Stomach smooth muscle (tissue), 2 donors: ENCODE data around the gene RALGPS1.

Source experiments
- H3K27ac ChIP-seq: one replicate; pipeline ENCODE4 v1.7.0; 2013; ENCODE audit warnings: mild to moderate bottlenecking, low read length, inconsistent platforms
- H3K27me3 ChIP-seq, 2 donors: one replicate each; pipeline ENCODE4 v1.7.0; 2013; ENCODE audit warnings: low read length in 2 of 2; ENCODE audit not compliant: insufficient read depth in 2 of 2, control insufficient read depth in 1 of 2
- H3K36me3 ChIP-seq, 2 donors: one replicate each; pipeline ENCODE4 v1.7.0; 2013; ENCODE audit warnings: low read length in 2 of 2; ENCODE audit not compliant: control insufficient read depth in 2 of 2, insufficient read depth in 2 of 2
- H3K4me1 ChIP-seq: one replicate; pipeline ENCODE4 v1.7.0; 2013; ENCODE audit warnings: low read length; ENCODE audit not compliant: control insufficient read depth, insufficient read depth
- H3K4me3 ChIP-seq, 2 donors: one replicate each; pipeline ENCODE4 v1.7.0; 2013; ENCODE audit warnings: low read length in 2 of 2
- H3K9ac ChIP-seq, 2 donors: one replicate each; pipeline ENCODE4 v1.7.0; 2013; ENCODE audit warnings: low read length in 2 of 2, mild to moderate bottlenecking in 1 of 2
- H3K9me3 ChIP-seq, 2 donors: one replicate each; pipeline ENCODE4 v1.7.0; 2013; ENCODE audit warnings: low read length in 2 of 2; ENCODE audit not compliant: control insufficient read depth in 2 of 2
- donor health status: healthy.
- donor health status: Pancreatic carcinoma.

RALGPS1 gene

GRCh38 chr9:126907058-126907457, 7.5 kb upstream of the RALGPS1 start:
- Histone ChIP-seq H3K9ac (no peak overlapping the region), H3K4me3 (no peak overlapping the region), H3K4me1 (no peaks in the 10 kb centered on the region), H3K27ac (no peak overlapping the region), H3K36me3 (no peaks in the 10 kb centered on the region), H3K27me3 (peaks cover 0 to 2% of the 10 kb centered on the region in 2 donors), H3K9me3 (no peaks in the 10 kb centered on the region)

GRCh38 chr9:126915281-126915816, 767 bp downstream of the RALGPS1 start:
- Histone ChIP-seq H3K27ac (no peak overlapping the region), H3K27me3 (no peaks in the 10 kb centered on the region), H3K4me1 (peaks cover 9% of the 10 kb centered on the region), H3K9me3 (no peaks in the 10 kb centered on the region), H3K9ac (peak overlapping the region in 1 of 2 donors; percentile 3), H3K36me3 (no peaks in the 10 kb centered on the region), H3K4me3 (peak overlapping the region in 1 of 2 donors; percentile 57)

- H3K27ac ChIP-seq, result no peak overlapping the region
- no peak overlapping the region for H3K4me3 ChIP-seq
- peak overlapping the region in 1 of 2 donors; percentile 3 for H3K9ac ChIP-seq
Observed at GRCh38 chr9:126915846-126916543, 1.4 kb downstream of the RALGPS1 start.

GRCh38 chr9:126916909-126917308, 2.3 kb downstream of the RALGPS1 start:
- Histone ChIP-seq H3K9me3 (no peaks in the 10 kb centered on the region), H3K4me1 (peaks cover 9% of the 10 kb centered on the region), H3K27me3 (no peaks in the 10 kb centered on the region), H3K27ac (no peak overlapping the region), H3K4me3 (no peak overlapping the region), H3K36me3 (no peaks in the 10 kb centered on the region), H3K9ac (no peak overlapping the region)

More at GRCh38 chr9:126915846-126916543, 1.4 kb downstream of the RALGPS1 start:
- Histone ChIP-seq H3K4me1 (peaks cover 9% of the 10 kb centered on the region), H3K9me3 (no peaks in the 10 kb centered on the region), H3K27me3 (no peaks in the 10 kb centered on the region), H3K36me3 (no peaks in the 10 kb centered on the region)

- no peaks in the 10 kb centered on the region for H3K9me3 ChIP-seq
- H3K27me3 ChIP-seq, result no peaks in the 10 kb centered on the region
- no peak overlapping the region for H3K9ac ChIP-seq
- peaks cover 6% of the 10 kb centered on the region for H3K4me1 ChIP-seq
- H3K36me3 ChIP-seq, result no peaks in the 10 kb centered on the region
- no peak overlapping the region for H3K27ac ChIP-seq
- H3K4me3 ChIP-seq, result no peak overlapping the region
Observed at GRCh38 chr9:126919193-126919592, 4.6 kb downstream of the RALGPS1 start.

- Histone ChIP-seq H3K9ac (no peak overlapping the region), H3K36me3 (no peaks in the 10 kb centered on the region)
Observed at GRCh38 chr9:126925876-126926275, 11.3 kb downstream of the RALGPS1 start.

GRCh38 chr9:126926364-126926763, 11.8 kb downstream of the RALGPS1 start:
- Histone ChIP-seq H3K27me3 (no peaks in the 10 kb centered on the region), H3K9ac (no peak overlapping the region), H3K36me3 (no peaks in the 10 kb centered on the region), H3K4me1 (no peaks in the 10 kb centered on the region), H3K27ac (no peak overlapping the region), H3K9me3 (no peaks in the 10 kb centered on the region), H3K4me3 (no peak overlapping the region)

More at GRCh38 chr9:126925876-126926275, 11.3 kb downstream of the RALGPS1 start:
- H3K4me3 ChIP-seq, result no peak overlapping the region
- H3K4me1 ChIP-seq, result no peaks in the 10 kb centered on the region
- no peak overlapping the region for H3K27ac ChIP-seq
- H3K27me3 ChIP-seq, result no peaks in the 10 kb centered on the region
- no peaks in the 10 kb centered on the region for H3K9me3 ChIP-seq

GRCh38 chr9:126927419-126927818, 12.8 kb downstream of the RALGPS1 start:
- Histone ChIP-seq H3K4me3 (no peak overlapping the region), H3K27me3 (no peaks in the 10 kb centered on the region), H3K36me3 (no peaks in the 10 kb centered on the region), H3K27ac (no peak overlapping the region), H3K9ac (no peak overlapping the region), H3K4me1 (no peaks in the 10 kb centered on the region), H3K9me3 (no peaks in the 10 kb centered on the region)

GRCh38 chr9:126932871-126933321, 18.3 kb downstream of the RALGPS1 start:
- H3K9ac ChIP-seq, result no peak overlapping the region
- H3K27ac ChIP-seq, result no peak overlapping the region
- no peak overlapping the region for H3K4me3 ChIP-seq
- H3K9me3 ChIP-seq, result no peaks in the 10 kb centered on the region
- no peaks in the 10 kb centered on the region for H3K27me3 ChIP-seq
- no peaks in the 10 kb centered on the region for H3K4me1 ChIP-seq
- H3K36me3 ChIP-seq, result no peaks in the 10 kb centered on the region

GRCh38 chr9:126933334-126933980, 18.9 kb downstream of the RALGPS1 start:
- Histone ChIP-seq H3K4me1 (no peaks in the 10 kb centered on the region), H3K9ac (no peak overlapping the region), H3K4me3 (no peak overlapping the region), H3K27ac (no peak overlapping the region), H3K9me3 (no peaks in the 10 kb centered on the region), H3K27me3 (no peaks in the 10 kb centered on the region), H3K36me3 (no peaks in the 10 kb centered on the region)

- Histone ChIP-seq H3K9ac (no peak overlapping the region), H3K36me3 (no peaks in the 10 kb centered on the region), H3K4me3 (no peak overlapping the region), H3K9me3 (no peaks in the 10 kb centered on the region), H3K4me1 (no peaks in the 10 kb centered on the region), H3K27me3 (no peaks in the 10 kb centered on the region), H3K27ac (no peak overlapping the region)
Observed at GRCh38 chr9:126934441-126934840, 19.9 kb downstream of the RALGPS1 start.
